GM21381 (cell line): ENCODE results near the gene NSF.
"Not testable (repeated sequence)": the region's sequence is repeated elsewhere in the genome, so short reads cannot be mapped to it uniquely, and the experiment has no call there.

Source experiments
- ATAC-seq: cut with Tn5 transposase; IDR thresholded peaks from one replicate; pipeline ENCODE4 v1.9.1; 2021; ENCODE audit warnings: mild to moderate bottlenecking, moderate library complexity; ENCODE audit not compliant: unreplicated experiment

The NSF gene

DNA sequence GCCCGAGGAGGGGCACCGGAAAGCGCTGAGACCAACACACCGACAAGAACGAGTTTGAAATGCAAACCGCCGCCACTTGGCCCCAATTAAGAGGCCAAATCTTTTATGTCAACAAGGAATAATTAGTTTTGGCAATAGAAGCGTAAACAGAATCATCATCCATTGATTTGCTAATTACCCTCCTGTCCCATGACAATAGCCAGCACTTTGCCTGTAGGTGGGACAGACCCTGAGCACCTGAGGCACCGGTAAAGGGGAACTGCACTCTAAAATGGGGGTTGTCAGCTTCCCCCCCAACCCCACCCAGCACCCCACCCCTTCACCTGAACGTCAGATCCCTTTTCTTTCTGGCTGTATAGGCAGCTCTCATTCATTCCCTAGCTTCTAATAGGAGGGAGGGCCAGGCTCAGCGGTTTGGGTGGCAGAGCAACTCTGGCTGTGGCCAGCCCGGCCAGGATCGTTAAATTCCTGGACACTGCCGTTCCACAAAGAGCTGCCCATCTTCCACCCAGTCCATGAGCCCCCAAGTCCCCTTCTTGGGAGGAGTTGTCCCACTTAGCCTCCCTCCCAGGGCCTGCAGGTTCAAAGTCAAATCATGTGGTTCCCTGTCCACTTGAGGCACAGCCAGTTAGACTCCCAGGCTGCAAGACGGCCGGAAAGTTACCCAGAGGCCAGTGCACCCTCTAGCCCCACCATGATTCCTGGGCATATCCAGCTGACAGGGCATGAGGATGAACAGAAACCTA, 182.2 kb downstream of the NSF start:
- ATAC-seq = no peak

DNA sequence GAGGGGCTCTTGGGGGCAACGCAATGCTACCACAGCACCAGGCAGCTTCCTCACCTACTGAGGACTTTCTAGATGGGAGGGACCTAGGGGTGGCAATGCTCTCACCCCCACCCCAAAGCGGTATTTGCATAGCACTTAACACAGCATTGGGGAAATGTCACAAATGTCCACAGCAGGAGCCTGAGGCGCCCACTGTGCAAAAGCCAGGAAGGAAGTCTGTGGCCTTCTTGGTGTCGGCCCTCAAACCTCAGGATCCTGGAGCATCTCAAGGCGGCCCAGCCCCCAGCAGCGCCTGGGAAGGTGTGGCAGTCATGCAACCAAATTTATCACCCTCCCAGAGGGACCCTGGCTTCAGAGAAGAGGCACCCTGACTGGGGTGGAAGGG, 182.7 kb downstream of the NSF start:
- no peak for ATAC-seq

DNA sequence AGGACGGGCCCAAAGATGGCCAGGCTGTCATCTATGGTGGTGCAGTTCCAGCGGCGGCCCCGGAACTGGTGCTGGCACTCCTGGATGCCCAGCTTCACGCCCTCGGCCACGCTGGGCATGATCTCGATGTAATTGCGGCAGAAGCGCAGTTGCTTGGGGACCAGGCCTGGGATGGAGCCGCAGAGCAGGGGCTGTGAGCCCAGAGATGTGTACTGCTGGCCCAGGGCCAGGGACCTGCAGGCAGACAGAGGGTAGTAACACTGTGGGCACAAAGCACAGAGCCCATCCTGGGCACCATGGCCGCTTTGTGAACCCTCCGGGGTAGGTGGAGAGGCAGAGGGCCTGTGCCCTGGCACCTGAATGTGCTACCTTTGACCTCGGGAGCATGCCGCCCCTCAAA, 183.2 kb downstream of the NSF start:
- no peak for ATAC-seq

DNA sequence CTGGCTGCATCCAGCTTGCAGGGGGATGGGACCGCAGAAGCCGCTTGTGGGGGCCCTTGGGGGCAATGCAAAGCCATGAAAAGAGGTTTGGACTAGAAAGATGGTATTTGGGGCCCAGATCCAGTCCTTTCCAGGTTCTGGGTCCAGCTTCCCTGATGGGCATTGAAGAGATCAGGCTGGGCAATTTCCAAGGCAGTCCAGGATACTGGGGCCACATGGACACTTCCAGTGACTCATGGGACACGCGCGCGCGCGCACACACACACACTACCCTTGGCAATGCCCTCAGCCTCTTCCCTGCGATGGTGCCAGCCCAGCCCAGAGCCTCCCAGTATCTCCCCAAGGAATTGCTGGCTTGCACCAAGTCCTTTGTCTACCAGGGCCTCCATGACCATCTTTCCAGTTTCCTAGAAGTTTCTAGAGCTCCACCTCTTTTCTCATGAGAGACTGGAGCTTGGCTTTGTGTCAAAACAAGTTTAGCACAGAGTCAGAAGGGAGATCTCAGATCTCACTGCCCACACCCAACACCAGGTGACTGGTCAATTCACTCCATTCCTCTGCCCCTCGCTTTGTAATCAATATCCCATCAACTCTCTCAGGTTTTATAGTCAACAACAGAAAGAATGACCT, 183.8 kb downstream of the NSF start:
- no peak for ATAC-seq

DNA sequence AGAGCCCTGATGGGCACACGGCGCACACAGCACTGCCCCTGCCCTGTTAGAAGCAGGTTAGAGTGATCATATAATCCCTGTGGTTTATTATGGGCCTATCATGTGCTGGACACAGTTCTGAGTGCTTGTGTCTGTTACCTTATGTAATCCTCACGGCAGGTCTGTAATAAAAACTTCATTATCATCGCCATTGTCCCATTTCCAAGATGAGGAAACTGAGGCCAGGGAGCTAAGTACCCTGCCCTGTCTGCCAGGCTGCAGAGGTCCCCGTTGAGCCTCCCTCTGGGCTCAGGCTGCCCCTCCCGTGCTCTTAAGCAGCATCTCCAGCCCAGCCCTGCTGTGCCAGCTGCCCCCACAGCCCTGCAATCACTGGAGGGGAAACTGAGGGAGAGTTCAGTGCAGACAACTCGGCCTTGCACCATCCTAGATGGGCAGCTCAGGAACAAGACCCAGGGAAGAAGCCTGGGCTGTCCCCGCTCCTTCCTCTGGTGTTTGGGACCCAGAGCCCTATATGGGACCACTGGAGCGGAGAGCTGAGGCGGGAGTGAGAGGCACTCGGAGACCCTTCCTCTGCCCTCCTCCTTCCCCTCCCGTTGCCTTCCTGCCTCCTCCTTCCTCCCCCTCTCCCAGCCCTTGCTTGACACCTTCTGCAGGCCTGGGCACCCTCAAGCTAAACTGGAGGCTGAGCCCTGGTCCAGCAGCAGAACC, 186.0 kb downstream of the NSF start:
- ATAC-seq = no peak

DNA sequence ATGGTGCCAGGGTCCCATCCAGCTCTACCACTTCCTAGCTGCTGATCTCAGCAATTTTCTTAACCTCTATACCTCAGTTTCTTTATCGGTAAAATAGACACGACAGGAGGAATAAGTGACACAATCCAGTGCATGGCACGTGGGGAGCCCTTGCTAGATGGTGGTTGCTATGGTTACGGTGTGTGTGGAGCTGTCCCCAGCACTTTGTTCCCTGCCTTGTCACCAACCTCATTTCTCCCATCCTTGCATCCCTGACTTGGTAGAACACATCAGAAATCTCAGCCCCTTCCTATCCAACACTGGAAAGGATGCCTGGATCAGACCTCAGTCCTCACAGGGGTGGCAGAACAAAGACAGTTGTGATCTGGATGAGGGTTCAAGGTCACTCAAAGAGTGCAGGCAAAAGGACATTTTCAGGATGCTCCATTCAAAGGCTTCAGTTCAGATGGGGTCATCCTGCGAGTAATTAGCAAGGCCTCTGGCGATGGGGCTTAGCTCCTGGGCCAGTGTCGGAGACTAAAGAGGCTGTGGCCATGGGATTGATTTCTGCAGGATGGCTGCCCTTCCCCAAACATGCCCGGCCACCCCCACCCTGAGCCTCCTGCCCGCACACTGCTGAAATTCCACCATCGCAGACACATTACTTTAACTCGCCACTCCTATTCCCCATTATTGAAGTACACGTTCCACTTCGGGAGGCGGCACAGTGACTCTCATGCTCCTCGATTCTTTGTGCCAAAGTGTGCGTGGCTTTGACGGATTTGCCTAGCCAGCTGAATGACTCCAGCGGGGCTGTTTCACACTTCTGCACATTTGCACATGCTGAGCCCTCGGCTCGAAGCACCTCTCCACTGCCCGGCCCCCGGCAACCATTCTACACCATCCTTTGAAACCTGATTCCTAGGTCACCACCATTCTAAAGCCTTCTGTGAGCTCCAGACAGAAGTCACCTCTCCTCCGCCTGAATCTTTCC, 187.8 kb downstream of the NSF start:
- ATAC-seq = no peak

DNA sequence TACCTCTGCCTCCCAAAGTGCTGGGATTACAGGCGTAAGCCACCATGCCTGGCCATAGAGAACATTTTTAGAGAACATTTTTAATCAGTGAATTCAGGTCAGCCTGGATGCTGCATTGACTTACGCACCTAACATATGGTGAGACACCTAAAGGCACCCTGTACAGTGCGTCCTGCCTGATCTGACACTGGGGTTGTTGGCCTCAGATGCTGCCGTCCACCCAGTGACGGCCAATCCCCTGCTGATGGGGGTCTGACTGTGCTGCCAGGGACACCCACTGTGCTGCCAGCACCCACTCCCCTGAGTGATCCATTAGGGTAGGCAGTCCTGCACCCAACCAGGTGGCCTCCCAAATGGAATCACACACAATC, 189.5 kb downstream of the NSF start:
- ATAC-seq = no peak

DNA sequence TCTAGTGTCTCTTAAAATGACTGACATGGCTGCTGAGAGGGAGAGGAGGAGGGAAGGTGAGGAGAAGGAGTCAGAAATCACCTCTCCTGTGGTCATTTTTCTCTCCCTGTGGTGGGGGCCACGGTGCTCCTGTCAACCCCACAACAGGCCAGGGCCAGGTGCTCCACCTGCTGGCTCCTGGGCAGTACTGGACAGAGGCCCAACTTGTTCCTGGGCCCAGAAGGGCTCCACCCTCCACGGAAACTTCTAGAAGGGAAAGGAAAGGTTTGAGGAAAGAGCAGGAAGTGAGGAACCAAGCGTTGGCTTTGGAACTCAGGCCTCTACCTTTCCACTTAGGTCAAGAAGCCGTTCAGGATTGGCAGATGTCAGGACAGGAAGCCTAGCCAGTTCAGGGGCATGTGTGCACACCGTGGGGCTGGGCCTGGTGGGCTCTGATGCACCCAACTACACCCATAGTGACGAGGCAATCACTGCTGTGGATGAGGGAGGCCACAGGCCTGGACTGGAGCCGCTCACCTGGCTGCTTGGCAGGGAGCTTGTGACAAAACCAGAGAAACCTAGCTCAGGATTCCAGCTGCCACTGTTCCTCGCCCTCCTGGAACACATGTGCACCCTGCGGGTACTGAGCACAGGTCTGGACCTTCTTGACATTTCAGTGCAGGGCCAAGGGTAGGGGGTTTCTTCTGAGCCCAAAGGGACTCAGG, 191.9 kb downstream of the NSF start:
- no peak for ATAC-seq

DNA sequence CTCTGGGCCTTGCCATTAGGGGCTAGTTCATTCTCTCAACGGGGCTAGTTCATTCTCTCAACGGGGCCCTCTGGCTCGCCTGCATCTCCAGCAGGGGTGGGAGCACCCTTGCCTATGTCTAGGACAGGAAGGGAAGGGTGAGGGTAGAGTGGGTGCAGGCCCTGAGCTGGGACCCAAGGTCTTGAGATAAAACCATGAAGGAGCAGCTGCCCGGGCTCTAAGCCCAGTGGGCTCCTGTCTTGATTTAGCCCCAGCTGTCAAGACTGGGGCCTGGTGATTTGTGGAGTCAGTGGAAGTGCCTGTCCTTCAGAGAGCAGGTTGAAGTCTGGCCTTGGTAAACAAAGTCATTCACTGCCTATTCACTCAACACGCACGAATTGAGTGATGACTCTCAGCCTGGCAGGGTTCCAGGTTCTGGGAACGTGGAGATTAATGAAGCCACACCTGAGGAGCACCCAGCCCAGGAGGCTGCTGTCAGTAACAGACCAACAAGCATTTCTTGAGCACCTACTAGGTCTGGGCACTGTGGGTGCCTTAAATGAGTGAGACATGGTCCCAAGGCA, 192.6 kb downstream of the NSF start:
- ATAC-seq = no peak

DNA sequence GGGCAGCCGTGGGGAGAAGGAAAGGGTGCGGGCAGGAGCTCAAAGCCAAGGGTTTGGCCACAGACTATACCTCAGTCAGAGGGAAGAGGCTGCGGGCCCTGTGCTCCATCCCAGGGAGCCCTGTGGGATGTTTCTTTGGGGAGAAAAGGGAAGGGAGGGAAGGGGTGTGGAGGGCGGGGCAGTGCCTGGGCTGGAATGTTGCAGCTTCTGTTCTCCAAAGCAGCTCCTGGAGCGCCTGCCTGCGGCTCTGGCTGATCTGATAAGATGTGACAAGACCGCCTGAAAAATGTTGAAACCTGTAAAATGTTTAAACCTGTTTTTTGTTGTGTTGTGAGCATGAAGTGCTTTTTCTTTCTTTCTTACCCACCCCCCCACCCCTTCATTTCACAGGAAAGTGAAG, 195.2 kb downstream of the NSF start:
- ATAC-seq = no peak

DNA sequence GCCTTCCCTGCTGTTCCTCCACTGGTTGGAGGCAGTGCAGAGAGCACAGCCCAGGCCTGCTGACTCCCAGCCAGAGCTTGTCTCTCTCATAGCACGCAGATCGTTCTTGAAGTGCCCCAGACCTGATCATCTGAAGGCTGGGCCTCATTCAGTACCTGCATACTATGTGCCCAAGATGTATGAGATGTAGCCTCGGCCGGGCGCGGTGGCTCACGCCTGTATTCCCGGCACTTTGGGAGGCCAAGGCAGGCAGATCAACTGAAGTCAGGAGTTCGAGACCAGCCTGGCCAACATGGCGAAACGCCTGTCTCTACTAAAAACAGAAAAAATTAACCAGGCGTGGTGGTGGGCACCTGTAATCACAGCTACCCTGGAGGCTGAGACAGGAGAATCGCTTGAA, 197.0 kb downstream of the NSF start:
- no peak for ATAC-seq

DNA sequence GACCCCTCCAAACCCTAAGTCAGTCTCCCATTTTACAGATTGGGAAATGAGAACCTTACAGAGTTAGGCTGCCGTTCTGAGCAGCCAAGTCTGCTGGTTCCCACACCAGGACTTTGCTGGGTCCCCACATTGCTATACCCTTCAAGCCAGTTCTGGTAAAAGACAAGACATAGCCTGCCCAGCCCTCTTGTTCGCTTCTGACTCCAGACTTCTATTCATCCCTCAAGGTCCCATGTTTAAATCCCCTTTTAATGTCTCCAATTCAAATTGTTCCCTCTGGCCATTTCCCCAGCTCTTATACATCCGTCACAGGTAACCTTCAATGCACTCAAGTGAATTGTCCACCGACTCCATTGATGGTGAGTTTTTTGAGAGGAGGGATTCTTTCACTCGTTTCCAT, 197.8 kb downstream of the NSF start:
- no peak for ATAC-seq

DNA sequence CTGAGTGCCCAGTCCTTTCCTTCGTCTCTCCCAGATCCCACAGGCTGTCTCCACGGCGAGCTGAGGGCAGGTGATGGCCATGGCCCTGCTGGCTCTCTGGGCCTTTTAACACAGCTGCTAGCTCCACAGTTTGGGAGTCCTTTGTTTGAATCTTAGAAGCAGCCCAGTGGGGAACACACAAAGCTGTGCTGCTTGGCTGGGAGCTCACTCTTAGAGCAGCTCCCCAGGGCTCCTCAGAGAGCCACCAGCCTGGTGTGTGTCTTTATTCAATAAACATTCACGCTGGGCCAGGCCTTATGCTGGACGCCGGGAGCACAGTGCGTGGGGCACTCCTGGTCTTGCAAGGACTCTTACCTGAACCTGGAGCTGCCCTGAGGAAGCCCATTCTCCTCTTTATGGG, 198.3 kb downstream of the NSF start:
- no peak for ATAC-seq

DNA sequence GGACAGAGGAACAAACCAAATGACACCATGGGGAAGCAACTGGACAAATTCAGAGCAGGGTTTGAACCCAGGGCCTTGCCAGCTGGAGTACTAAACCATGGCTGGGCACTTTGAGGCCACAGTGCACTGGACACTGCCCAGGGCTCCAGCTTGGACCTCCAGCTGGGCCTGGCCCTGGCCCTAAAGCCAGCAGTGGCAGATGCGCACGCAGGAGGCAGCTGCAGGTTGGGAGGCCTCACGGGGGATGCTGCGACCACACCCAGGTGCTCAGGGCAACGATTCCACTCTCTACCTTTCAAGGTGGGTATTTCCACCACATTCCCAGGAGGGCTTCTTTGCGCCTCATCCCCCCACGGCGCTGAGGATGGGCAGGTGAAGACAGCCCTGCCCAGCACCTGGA, 199.1 kb downstream of the NSF start:
- ATAC-seq = no peak

DNA sequence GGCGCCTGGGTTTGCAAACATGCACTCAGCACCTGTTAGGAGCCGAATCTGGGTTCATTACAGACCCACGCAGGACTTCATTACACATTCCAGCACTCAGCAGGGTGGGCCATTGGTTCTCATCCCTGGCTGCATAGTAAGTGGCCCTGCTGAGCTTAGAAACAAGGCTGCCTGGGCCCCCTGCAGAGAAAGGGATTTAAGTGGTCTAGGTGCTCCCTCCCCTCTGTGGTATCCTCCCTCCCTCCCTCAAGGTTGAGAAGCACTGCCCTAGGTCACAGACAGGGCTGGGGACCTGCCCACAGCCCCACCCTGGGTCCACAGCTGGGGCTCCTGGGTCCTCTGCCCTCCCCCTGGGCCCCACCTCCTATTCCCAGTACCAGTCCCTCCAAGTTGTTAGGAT, 199.7 kb downstream of the NSF start:
- no peak for ATAC-seq

DNA sequence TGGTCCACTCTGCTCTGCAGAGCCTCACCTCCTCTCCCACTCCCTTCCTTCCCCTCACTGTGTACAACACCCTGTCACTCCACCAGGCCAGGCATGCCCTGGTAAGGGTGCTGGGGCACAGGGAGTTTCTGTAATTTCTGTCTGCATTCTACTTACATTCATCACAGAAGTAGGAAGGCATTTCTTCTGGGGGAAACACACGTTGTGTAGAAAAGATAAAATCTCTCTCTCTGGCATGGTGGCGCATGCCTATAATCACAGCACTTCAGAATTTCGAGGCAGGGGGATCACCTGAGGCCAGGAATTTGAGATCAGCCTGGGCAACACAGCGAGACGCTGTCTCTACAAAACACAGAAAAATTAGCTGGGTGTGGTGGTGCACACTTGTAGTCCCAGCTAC, 201.1 kb downstream of the NSF start:
- no peak for ATAC-seq

DNA sequence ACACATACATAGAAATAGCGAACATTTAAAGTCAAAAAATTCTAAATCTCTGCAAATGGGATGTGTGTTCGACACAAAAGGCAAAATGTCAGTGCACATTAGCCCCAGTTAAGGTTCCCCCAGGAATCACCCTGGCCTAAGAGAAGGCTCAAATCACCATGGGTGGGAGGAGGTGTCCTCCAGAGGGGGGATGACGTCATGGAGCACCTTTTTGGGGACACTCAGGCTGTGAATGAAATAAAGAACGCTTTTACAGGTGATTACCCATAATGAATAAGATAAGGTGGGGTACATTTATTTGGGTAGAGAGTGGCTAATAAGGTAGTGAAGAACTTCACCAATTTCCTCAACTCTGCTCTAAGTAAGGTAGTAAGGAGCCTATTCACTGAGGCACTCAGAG, 201.6 kb downstream of the NSF start:
- no peak for ATAC-seq

DNA sequence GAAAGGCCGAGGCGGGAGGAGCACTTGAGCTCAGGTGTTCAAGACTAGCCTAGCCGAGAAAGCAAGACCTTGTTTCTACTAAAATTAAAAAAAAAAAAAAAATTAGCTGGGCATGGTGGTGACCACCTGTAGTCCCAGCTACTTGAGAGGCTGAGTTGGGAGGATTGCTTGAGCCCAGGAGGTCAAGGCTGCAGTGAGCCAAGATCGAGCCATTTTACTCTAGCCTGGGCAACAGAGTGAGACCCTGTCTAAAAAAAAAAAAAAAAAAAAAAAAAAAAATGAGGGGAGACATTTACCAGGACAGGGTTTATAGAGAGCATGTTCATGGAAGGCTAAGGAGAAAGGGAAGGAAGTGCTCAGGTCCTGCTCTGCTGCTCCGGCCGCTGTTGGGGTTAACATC, 202.6 kb downstream of the NSF start:
- ATAC-seq = not testable (repeated sequence)

DNA sequence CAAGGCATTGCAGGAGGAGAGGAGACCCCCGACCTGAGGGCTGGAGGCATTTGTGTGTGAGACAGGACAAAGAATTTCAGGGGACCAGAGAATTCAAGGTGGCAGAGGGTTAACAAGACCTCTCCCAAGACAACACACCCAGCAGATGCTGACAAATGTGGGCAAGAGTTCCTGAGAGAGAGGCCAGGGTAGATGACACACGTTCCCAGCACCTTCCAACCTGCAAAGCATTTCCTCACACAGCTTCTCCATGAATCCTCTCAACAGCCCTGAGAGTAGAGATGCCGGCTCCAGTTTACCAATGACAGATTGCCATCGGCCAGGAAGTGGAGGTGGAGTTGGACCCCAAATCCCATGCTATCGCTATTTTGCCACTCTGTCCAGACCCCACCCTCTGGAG, 203.1 kb downstream of the NSF start:
- ATAC-seq = no peak

DNA sequence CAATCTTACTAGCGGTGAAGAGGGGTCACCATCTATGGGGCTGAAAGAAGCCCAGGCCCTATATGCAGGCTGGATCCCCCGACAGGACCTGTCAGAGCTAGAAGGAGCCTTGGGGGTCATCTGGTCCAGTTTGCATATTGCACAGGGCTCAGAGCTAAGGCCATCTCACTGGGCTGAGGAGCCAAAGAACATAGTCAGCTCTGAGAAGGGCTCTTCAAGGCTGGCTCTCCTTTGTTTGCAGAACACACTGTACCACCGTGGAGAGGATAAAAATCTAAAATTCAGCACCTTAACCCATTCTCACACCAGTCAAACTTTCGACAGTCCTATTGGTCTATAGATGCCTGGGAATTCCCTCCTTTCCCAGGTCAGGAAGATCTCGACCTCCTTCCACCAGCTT, 203.8 kb downstream of the NSF start:
- no peak for ATAC-seq
